NCI-H146 treated with DMSO at 0.1 percent for 48 hours (cell line): ENCODE data around the gene VAX1.
"Not testable (repeated sequence)": the region's sequence is repeated elsewhere in the genome, so short reads cannot be mapped to it uniquely, and the experiment has no call there.

ENCODE experiments used
- DNase-seq: peaks from one replicate; lab custom pipeline; 2025; ENCODE audit not compliant: unreplicated experiment; lab: John Stamatoyannopoulos, UW

VAX1 gene

DNA sequence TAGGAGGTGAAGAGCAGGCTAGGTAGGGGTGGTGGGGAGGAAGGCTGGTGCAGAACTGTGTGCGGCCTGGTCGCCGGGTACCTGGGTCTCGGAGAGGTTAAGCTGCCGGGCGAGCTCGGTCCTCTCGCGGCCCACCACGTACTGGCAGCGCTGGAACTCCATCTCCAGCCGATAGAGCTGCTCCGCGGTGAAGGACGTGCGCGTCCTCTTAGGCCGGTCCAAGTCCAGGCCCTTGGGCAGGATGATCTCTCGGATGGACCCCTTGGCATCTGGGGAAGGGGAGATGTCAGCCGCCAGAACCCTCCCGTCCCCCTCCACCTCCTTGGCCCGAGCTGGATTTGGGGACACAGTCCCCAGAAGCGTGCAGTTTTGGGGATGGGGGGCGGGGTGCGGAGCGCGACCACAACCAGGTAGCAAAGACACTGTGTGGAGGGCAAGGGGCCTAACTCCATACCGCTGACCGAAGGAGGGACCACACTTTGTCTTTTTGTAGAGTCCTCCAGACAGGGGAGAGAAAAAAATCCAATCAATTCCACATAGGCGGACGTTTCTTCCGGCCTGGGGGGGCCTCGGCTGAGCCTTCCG is 1.6 kb downstream of the VAX1 start:
- DNase-seq = no peak

- DNase-seq = no peak
Measured at GRCh38 chr10:117135480-117136140, 2.5 kb downstream of the VAX1 start.

DNA sequence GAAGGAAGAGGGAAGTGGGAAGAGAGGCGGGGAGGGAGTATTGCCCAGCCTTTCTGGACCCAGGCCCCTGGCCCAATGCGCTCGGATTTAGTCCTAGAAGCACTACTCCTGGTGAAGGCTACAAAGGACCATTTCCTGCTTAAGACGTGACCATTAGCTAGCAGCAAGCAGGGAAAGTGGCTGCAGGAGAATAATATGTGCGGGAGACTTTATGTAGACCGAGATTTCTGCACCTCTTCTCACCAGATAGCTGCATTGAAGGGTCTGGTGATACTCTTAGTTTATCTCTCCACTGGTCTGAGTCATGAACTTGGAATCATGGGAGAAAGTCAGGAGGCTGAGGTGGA is 3.1 kb downstream of the VAX1 start:
- no peak for DNase-seq

DNA sequence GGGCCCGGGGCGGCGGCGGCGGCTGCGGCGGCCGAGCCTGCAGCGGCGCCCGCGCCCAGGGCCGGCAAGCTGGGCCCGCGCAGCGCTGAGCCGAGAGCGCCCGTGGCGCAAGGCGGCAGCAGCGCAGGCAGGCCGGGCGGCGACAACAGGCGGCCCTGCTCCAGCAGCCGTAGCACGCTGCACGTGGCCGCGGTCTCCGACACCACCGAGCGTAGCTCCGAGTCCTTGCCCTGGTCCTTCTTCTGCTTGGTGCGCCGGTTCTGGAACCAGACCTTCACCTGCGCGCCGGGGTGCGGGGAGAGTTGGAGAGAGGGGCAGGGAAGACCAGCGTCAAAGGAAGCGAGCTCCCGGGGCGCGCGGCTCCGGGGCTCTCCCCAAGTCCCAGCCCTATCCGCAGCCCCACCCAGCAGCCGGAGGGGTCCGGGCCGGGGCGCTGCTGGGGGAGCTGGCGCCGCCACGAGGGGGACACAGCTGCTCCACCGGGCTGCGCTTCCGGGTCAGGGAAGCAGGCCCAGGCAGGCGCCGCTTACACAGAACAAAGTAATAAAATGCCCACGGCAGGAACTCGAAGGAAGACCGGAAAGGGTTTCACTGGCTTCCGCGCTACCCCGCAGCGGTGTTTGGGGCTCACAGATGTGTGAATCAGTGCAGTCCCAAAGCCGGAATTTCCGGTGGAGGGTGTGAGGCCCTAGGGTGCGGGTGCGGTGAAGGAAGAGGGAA is 3.6 kb downstream of the VAX1 start:
- DNase-seq = no peak

GRCh38 chr10:117134056-117134305 is 4.1 kb downstream of the VAX1 start:
- DNase-seq = no peak

GRCh38 chr10:117133273-117134055 is 4.6 kb downstream of the VAX1 start:
- DNase-seq = no peak

GRCh38 chr10:117132751-117133231 is 5.3 kb downstream of the VAX1 start:
- no peak for DNase-seq

GRCh38 chr10:117131376-117132327 is 6.4 kb downstream of the VAX1 start:
- DNase-seq = no peak

- DNase-seq = no peak
Measured at GRCh38 chr10:117130862-117131375, 7.2 kb downstream of the VAX1 start.

- no peak for DNase-seq
Measured at GRCh38 chr10:117130346-117130745, 7.7 kb downstream of the VAX1 start.

DNA sequence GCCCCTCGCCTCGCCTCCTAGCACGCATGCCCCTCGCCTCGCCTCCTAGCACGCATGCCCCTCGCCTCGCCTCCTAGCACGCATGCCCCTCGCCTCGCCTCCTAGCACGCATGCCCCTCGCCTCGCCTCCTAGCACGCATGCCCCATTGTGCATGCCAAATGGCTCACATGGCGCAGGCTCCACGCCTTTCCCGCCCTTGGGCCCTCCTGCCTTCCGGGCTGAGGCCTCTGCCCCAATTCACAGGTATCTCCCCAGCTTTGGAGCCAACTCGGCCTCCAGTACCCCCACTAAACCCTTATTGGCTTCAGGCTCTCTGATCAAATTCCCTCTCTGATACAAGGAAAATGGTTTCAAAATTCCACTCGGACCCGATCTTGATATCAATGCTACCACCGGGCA is 11.4 kb downstream of the VAX1 start:
- DNase-seq = not testable (repeated sequence)

DNA sequence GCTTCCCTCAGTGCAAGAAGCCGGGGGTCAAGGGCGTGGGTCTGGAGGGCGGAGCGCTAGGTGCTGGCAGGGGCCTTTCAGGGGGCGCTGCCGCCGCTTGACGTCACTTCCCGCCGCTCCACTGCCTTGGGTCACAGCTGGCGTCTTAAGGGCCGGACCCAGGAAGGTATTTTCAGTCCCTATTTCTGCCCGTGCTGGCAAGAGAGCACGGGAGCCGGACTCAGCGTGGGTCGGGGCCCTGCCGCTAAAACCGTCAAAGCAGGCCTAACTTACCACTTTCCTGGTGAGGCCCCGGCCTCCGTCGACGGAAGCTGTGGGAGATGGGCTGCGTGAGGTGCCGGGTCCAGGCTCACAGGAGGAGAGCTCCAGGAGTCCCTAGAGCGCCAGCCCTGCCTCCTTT is 12.0 kb downstream of the VAX1 start:
- DNase-seq = no peak

GRCh38 chr10:117112220-117112619 is 25.9 kb downstream of the VAX1 start:
- no peak for DNase-seq

DNA sequence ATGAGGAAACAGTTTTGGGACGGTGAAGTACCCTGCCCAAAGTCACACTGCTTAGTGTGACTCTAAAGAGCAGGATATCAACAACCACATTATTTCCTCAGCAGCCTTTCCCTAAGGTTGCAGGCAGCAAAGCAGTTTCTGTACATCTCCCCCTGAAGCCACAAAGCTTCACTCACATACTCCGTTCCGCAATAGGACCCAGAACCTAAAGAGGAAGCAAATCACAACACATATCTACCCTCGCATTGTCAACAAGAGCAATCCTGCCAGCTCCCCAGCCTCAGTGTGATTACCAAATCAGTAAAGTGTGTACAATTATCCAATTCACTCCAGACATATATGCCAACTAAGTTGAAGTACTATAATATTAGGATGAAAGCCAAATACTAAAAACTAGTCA is 30.8 kb downstream of the VAX1 start:
- no peak for DNase-seq

DNA sequence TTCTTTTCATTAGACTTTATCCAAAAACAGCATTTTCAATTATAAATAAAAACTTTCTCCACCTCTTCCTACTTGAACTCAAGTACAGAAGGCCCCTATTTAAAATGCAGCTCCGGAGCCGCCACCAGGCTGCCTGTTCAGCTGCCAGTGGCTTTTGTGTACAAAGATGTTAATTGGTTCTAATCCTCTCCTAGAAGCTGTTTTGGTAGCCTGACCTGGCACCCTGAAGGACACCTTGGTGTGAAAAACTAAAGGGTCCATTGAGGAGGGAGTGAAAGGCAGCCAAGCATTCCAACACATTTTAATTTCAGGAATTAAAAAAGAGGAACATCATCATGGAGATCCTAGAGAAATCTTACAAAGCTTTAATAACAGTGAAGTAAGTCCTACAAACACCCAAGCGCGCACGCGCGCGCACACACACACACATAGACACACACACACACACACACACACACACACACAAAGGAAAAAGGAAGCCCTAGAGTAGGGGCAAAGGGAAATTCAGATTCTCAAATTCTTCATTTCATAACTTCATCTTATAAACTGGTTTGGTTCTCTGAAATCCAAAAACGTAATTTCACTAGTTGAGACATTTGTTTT is 41.4 kb downstream of the VAX1 start:
- peak; percentile 4 for DNase-seq

DNA sequence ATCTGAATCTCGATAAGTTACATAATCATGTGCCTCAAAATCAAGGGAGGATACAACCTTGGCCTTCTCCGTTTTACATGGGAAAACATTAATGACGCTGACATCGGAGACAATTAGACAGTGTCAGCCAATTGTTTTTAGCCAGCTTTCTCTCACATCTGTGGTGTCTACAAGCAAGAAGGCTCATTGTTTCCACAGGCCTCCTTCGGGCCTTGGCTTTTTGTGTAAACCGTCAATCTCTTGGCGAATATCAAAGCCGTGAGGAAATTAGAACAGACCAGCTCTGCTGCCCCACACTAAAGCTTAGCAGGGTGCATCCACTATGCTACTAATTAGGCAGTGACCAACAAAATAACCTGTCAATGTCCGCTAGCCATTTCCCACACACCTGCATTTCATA is 43.2 kb downstream of the VAX1 start:
- peak; percentile 58 for DNase-seq

- no peak for DNase-seq
Measured at GRCh38 chr10:117092386-117092785, 45.7 kb downstream of the VAX1 start.

- no peak for DNase-seq
Measured at GRCh38 chr10:117090834-117091233, 47.2 kb downstream of the VAX1 start.

DNA sequence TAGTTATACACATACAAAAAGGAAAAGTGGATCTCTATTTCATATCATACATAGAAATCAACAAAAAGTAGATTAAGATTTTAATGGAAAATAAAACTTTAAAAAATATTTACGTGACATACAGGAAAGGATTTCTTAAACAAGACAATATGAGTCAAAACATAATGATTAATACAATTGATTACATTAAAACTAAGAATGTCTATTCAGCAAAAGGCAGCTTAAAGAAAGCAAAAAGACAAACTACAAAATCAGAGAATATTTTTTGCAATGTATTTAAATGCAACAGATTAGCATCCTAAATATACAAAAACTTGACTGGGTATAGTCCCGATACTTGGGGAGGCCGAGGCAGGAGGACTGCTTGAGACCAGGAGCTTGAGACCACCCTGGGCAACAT is 50.5 kb downstream of the VAX1 start:
- no peak for DNase-seq

GRCh38 chr10:117086546-117086945 is 51.5 kb downstream of the VAX1 start:
- no peak for DNase-seq
